Gastrocnemius medialis (tissue), 4 donors: ENCODE results near the gene KDM3B. TPM values are rescaled to one million over a fixed set of nuclear protein-coding genes. Genes with fewer than 3 reads are reported as not detected.
A peak's percentile ranks its signal among the peaks of the same experiment; 100 is the strongest.

Experiments
- ATAC-seq, 2 donors: fragments of 150-250 bp; one replicate each; pipeline ENCODE4 v1.9.1; 2016
- DNase-seq, 2 donors: peaks; one replicate each; pipeline ENCODE4 v3.0.0-alpha.2; 2019
- H3K27ac ChIP-seq, 4 donors: fragments of 200-600 bp; sonication (generic); 1 replicate in 1 of 4; 2 replicates in 3 of 4; pipeline ENCODE4 v1.5.1; 2016 to 2018; ENCODE audit warnings: mild to moderate bottlenecking in 2 of 4, moderate library complexity in 1 of 4
- H3K27me3 ChIP-seq, 3 donors: fragments of 200-600 bp; sonication (generic) in 2 of 3; 1 replicate in 1 of 3; 2 replicates in 2 of 3; pipeline versions ENCODE4 v1.5.1 to v1.6.0; 2016 to 2019; ENCODE audit warnings: mild to moderate bottlenecking in 1 of 3, moderate library complexity in 1 of 3
- H3K36me3 ChIP-seq, 2 donors: fragments of 200-600 bp; sonication (generic) in 1 of 2; one replicate each; pipeline ENCODE4 v1.5.1; 2017 to 2018
- H3K4me1 ChIP-seq, 2 donors: fragments of 200-600 bp; sonication (generic) in 1 of 2; one replicate each; pipeline ENCODE4 v1.5.1; 2016 to 2017; ENCODE audit warnings: mild to moderate bottlenecking in 2 of 2
- H3K4me3 ChIP-seq, 4 donors: fragments of 200-600 bp; sonication (generic) in 3 of 4; 1 replicate in 1 of 4; 2 replicates in 3 of 4; pipeline ENCODE4 v1.5.1; 2016 to 2019; ENCODE audit warnings: mild to moderate bottlenecking in 2 of 4
- H3K9me3 ChIP-seq, 3 donors: fragments of 200-600 bp; sonication (generic) in 2 of 3; 1 replicate in 1 of 3; 2 replicates in 2 of 3; pipeline ENCODE4 v1.5.1; 2016 to 2019
- POLR2A ChIP-seq, 2 donors: fragments of 450-650 bp; IDR thresholded peaks; one replicate each; pipeline ENCODE4 v1.6.1; 2017; ENCODE audit warnings: antibody characterized with exemption in 2 of 2, mild to moderate bottlenecking in 2 of 2, moderate library complexity in 2 of 2
- in situ Hi-C, 4 donors: fragments of 200-750 bp; cut with MboI; loops; one replicate each; pipeline versions ENCODE4 v1.15.0 to v1.8.0; 2017; ENCODE audit warnings: low sequenced_read_pairs in 4 of 4
- intact Hi-C: fragments of 100-400 bp; cut with DNase I; formaldehyde crosslinking; loops from one replicate; pipeline ENCODE4 v1.15.1; 2023; ENCODE audit warnings: low total_unique reads
- total RNA-seq, 4 donors: library from RNA; depleted of rRNA; stranded (reverse); fragments of >200 nt; gene quantifications; one replicate each; pipeline versions ENCODE4 v1.1.0 to v1.2.3, GENCODE V29; 2016
- TF ChIP-seq, protein P1 (sequence below), 5 experiments: fragments of 450-650 bp in 3 of 5; fragments of 200-600 bp in 2 of 5; sonication (generic) in 2 of 5; IDR thresholded peaks in 4 of 5; conservative IDR thresholded peaks in 1 of 5; 1 replicate in 4 of 5; 2 replicates in 1 of 5; pipeline ENCODE4 v1.5.1; 2016 to 2019; ENCODE audit warnings: antibody characterized with exemption in 5 of 5, mild to moderate bottlenecking in 3 of 5, moderate library complexity in 3 of 5

The KDM3B gene
- total RNA-seq, 4 donors from 2014 or later: 49.4 to 100 (median 74.2) TPM

GRCh38 chr5:138340008-138340407 is 12.5 kb upstream of the KDM3B start:
- Histone ChIP-seq H3K36me3 (peaks cover 0 to 34% of the 10 kb centered on the region in 2 donors), H3K9me3 (no peaks in the 10 kb centered on the region), H3K27ac (peak overlapping the region; percentile 89 to 98 (median 94)), H3K4me3 (no peak overlapping the region), H3K4me1 (peaks cover 24 to 35% of the 10 kb centered on the region in 2 donors), H3K27me3 (no peaks in the 10 kb centered on the region)
- TF ChIP-seq, protein P1, sequence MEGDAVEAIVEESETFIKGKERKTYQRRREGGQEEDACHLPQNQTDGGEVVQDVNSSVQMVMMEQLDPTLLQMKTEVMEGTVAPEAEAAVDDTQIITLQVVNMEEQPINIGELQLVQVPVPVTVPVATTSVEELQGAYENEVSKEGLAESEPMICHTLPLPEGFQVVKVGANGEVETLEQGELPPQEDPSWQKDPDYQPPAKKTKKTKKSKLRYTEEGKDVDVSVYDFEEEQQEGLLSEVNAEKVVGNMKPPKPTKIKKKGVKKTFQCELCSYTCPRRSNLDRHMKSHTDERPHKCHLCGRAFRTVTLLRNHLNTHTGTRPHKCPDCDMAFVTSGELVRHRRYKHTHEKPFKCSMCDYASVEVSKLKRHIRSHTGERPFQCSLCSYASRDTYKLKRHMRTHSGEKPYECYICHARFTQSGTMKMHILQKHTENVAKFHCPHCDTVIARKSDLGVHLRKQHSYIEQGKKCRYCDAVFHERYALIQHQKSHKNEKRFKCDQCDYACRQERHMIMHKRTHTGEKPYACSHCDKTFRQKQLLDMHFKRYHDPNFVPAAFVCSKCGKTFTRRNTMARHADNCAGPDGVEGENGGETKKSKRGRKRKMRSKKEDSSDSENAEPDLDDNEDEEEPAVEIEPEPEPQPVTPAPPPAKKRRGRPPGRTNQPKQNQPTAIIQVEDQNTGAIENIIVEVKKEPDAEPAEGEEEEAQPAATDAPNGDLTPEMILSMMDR (IDR thresholded peaks at IDR 0.05 in 4 of 5, conservative IDR thresholded peaks at IDR 0.05 in 1 of 5): no peak
- TF ChIP-seq POLR2A (IDR thresholded peaks at IDR 0.05): no peak
- ATAC-seq (no peak), DNase-seq (no peak)
- intact Hi-C loops: no loop called here
- in situ Hi-C loops: no loop called here

GRCh38 chr5:138344887-138345622 is 7.4 kb upstream of the KDM3B start:
- in situ Hi-C loops: no loop called here
- ATAC-seq (no peak), DNase-seq (no peak)
- TF ChIP-seq, protein P1 (IDR thresholded peaks at IDR 0.05 in 4 of 5, conservative IDR thresholded peaks at IDR 0.05 in 1 of 5): no peak
- no peak for TF ChIP-seq POLR2A (IDR thresholded peaks at IDR 0.05)
- Histone ChIP-seq H3K36me3 (peaks cover 0 to 73% of the 10 kb centered on the region in 2 donors), H3K4me3 (no peak overlapping the region), H3K4me1 (peaks cover 12 to 18% of the 10 kb centered on the region in 2 donors), H3K27ac (no peak overlapping the region), H3K27me3 (no peaks in the 10 kb centered on the region), H3K9me3 (no peaks in the 10 kb centered on the region)
- intact Hi-C loops: no loop called here

- in situ Hi-C loops: no loop called here
- DNase-seq: no peak
- Histone ChIP-seq H3K4me3 (no peak overlapping the region), H3K36me3 (peaks cover 0 to 67% of the 10 kb centered on the region in 2 donors), H3K27ac (no peak overlapping the region), H3K9me3 (no peaks in the 10 kb centered on the region), H3K4me1 (peaks cover 0 to 14% of the 10 kb centered on the region in 2 donors), H3K27me3 (no peaks in the 10 kb centered on the region)
- no peak for ATAC-seq
- TF ChIP-seq POLR2A (IDR thresholded peaks at IDR 0.05): no peak
- TF ChIP-seq, protein P1 (IDR thresholded peaks at IDR 0.05 in 4 of 5, conservative IDR thresholded peaks at IDR 0.05 in 1 of 5): no peak
- intact Hi-C loops: no loop called here
Measured at GRCh38 chr5:138346889-138347288, 5.6 kb upstream of the KDM3B start.

DNA sequence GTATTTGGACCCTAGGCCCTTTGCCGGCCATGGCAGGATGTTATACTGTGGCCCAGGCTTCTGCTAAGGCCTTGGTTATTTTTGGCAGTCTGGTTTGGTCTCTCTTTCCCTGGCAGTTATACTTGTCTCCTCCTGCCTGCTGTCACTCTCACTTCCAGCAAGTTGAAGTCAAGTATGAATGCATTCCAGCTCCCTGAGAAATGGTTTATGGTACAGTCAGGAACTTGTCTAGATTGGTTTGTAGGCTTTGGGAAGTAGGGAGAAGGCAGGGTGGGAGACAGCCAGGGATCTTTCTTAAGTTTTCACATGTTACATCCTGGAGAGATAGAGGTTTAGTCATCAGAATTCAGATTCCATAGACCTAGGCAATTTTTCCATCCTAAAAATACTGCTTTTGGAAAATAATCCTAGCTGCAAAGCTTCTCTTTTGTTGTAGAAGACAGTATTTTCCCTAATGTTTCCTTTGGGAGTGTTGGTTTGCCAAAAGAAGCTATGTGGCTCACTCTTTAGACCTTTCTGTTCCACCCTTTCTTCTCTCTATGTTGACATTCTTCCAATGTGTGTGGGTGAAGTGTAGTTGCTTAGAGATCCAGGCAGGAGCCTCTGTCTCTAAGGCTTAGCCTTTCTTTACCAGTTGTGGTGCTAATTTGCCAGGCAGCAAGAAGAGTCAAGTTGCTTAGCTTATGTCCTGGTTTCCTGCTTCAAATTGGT is 2.5 kb upstream of the KDM3B start:
- no peaks in the 10 kb centered on the region for H3K9me3 ChIP-seq
- peaks cover 0 to 39% of the 10 kb centered on the region in 2 donors for H3K36me3 ChIP-seq
- peak overlapping the region; percentile 89 to 98 (median 95) for H3K27ac ChIP-seq
- in situ Hi-C loops (no loop called here), intact Hi-C loops (loop anchor here (5.0 kb wide), 3 partner anchors 42 to 128 kb away; no protein-coding TSS in a partner anchor)
- DNase-seq (no peak), ATAC-seq (no peak)
- TF ChIP-seq, protein P1 (IDR thresholded peaks at IDR 0.05 in 4 of 5, conservative IDR thresholded peaks at IDR 0.05 in 1 of 5): no peak
- TF ChIP-seq POLR2A (IDR thresholded peaks at IDR 0.05): no peak
- H3K4me3 ChIP-seq: no peak overlapping the region
- H3K27me3 ChIP-seq: no peaks in the 10 kb centered on the region
- H3K4me1 ChIP-seq: peaks cover 11 to 26% of the 10 kb centered on the region in 2 donors
